Neural cell (in vitro differentiated cells): ENCODE results near the gene CDC34. TPM values are rescaled to one million over a fixed set of nuclear protein-coding genes. Genes with fewer than 3 reads are reported as not detected.
A peak's percentile ranks its signal among the peaks of the same experiment; 100 is the strongest.

Experiments used
- H2AFZ ChIP-seq: fragments of 200-600, 300-800 bp; sonication (generic), shearing (Covaris generic); 2 replicates; pipeline ENCODE4 v1.6.0; 2014; ENCODE audit warnings: low read depth, mild to moderate bottlenecking, antibody characterized with exemption, low read length, moderate library complexity
- H3F3A ChIP-seq: fragments of 200-600 bp; shearing (Covaris generic); 2 replicates; pipeline ENCODE4 v1.6.1; 2016; ENCODE audit warnings: mild to moderate bottlenecking, moderate library complexity, mixed read lengths, antibody characterized with exemption, low read length; ENCODE audit not compliant: insufficient read depth, poor library complexity, severe bottlenecking
- H3K27ac ChIP-seq: fragments of 200-600, 300-800 bp; sonication (generic), shearing (Covaris generic); 2 replicates; pipeline ENCODE4 v1.5.1; 2014; ENCODE audit warnings: mild to moderate bottlenecking, low read length, moderate library complexity
- H3K27me3 ChIP-seq: fragments of 300-800, 200-600 bp; sonication (generic), shearing (Covaris generic); 2 replicates; pipeline ENCODE4 v1.6.0; 2014; ENCODE audit warnings: mild to moderate bottlenecking, low read depth, low read length, moderate library complexity; ENCODE audit not compliant: insufficient read depth
- H3K36me3 ChIP-seq: fragments of 300-800, 200-600 bp; sonication (generic), shearing (Covaris generic); 2 replicates; pipeline ENCODE4 v1.5.1; 2014; ENCODE audit warnings: mild to moderate bottlenecking, antibody characterized with exemption, low read length, moderate library complexity; ENCODE audit not compliant: insufficient read depth
- H3K4me2 ChIP-seq: fragments of 300-800, 200-600 bp; sonication (generic), shearing (Covaris generic); 2 replicates; pipeline ENCODE4 v1.6.0; 2014; ENCODE audit warnings: mild to moderate bottlenecking, low read length
- H3K4me3 ChIP-seq: fragments of 300-800, 200-600 bp; sonication (generic), shearing (Covaris generic); 2 replicates; pipeline ENCODE4 v1.5.1; 2014; ENCODE audit warnings: mild to moderate bottlenecking, low read length, moderate library complexity
- H3K79me2 ChIP-seq: fragments of 200-600 bp; shearing (Covaris generic); replicated peaks from 2 replicates; pipeline ENCODE4 v1.6.0; 2014; ENCODE audit warnings: mild to moderate bottlenecking, low read length, moderate library complexity; ENCODE audit not compliant: insufficient read depth
- H3K9ac ChIP-seq: fragments of 300-800, 200-600 bp; sonication (generic), shearing (Covaris generic); 2 replicates; pipeline ENCODE4 v1.6.1; 2016; ENCODE audit warnings: mild to moderate bottlenecking, low read length, mixed read lengths
- H3K9me2 ChIP-seq: fragments of 200-600 bp; shearing (Covaris generic); 2 replicates; pipeline ENCODE4 v1.6.1; 2016; ENCODE audit warnings: mild to moderate bottlenecking, low read length, mixed read lengths; ENCODE audit not compliant: insufficient read depth
- H3K9me3 ChIP-seq: fragments of 200-600, 300-800 bp; sonication (generic), shearing (Covaris generic); 2 replicates; pipeline ENCODE4 v1.6.1; 2016; ENCODE audit warnings: mild to moderate bottlenecking, mixed run types, low read length, moderate library complexity, mixed read lengths
- H4K20me1 ChIP-seq: fragments of 200-600 bp; shearing (Covaris generic); 2 replicates; pipeline ENCODE4 v1.6.1; 2016; ENCODE audit warnings: mild to moderate bottlenecking, mixed run types; ENCODE audit not compliant: insufficient read depth
- EP300 ChIP-seq: fragments of 450-650 bp; conservative IDR thresholded peaks from 2 replicates; pipeline ENCODE4 v1.6.1; 2014; ENCODE audit warnings: antibody characterized with exemption, mild to moderate bottlenecking, moderate library complexity; ENCODE audit not compliant: poor library complexity, severe bottlenecking
- EZH2 ChIP-seq: fragments of 200-600, 300-800 bp; shearing (Covaris generic), sonication (generic); IDR thresholded peaks from 2 replicates; pipeline ENCODE4 v1.6.1; 2014; ENCODE audit warnings: antibody characterized with exemption, low read length, borderline replicate concordance, mild to moderate bottlenecking; ENCODE audit not compliant: insufficient read depth, poor library complexity, severe bottlenecking
- MXI1 ChIP-seq: fragments of 450-650 bp; conservative IDR thresholded peaks from 2 replicates; pipeline ENCODE4 v1.6.1; 2014; ENCODE audit warnings: antibody characterized with exemption, mild to moderate bottlenecking; ENCODE audit not compliant: poor library complexity, severe bottlenecking
- POLR2AphosphoS5 ChIP-seq: IDR thresholded peaks from 2 replicates; pipeline ENCODE4 v1.6.1; 2012
- RAD21 ChIP-seq: fragments of 450-650 bp; conservative IDR thresholded peaks from 2 replicates; pipeline ENCODE4 v1.6.1; 2014; ENCODE audit warnings: antibody characterized with exemption, mild to moderate bottlenecking, moderate library complexity
- SMC3 ChIP-seq: fragments of 450-650 bp; conservative IDR thresholded peaks from 2 replicates; pipeline ENCODE4 v1.6.1; 2014; ENCODE audit warnings: antibody characterized with exemption, mild to moderate bottlenecking, moderate library complexity; ENCODE audit not compliant: poor library complexity
- TAF1 ChIP-seq: IDR thresholded peaks from 2 replicates; pipeline ENCODE4 v1.6.1; 2012; ENCODE audit warnings: low read depth
- polyA plus RNA-seq: library from polyadenylated mRNA; depleted of rRNA; stranded (reverse); fragments of >200 nt; gene quantifications from 2 replicates; pipeline ENCODE4 v1.2.3, GENCODE V29; 2014
- TF ChIP-seq, protein P1 (sequence below): fragments of 450-650 bp; IDR thresholded peaks from 2 replicates; pipeline ENCODE4 v1.5.1; 2014; ENCODE audit warnings: antibody characterized with exemption, mild to moderate bottlenecking, moderate library complexity; ENCODE audit not compliant: poor library complexity, severe bottlenecking
- TF ChIP-seq, protein P2 (sequence below): IDR thresholded peaks from 2 replicates; pipeline ENCODE4 v1.6.1; 2012; ENCODE audit warnings: borderline replicate concordance

Gene CDC34
- polyA plus RNA-seq, 1 donor from 2014 or later: 155 TPM

DNA sequence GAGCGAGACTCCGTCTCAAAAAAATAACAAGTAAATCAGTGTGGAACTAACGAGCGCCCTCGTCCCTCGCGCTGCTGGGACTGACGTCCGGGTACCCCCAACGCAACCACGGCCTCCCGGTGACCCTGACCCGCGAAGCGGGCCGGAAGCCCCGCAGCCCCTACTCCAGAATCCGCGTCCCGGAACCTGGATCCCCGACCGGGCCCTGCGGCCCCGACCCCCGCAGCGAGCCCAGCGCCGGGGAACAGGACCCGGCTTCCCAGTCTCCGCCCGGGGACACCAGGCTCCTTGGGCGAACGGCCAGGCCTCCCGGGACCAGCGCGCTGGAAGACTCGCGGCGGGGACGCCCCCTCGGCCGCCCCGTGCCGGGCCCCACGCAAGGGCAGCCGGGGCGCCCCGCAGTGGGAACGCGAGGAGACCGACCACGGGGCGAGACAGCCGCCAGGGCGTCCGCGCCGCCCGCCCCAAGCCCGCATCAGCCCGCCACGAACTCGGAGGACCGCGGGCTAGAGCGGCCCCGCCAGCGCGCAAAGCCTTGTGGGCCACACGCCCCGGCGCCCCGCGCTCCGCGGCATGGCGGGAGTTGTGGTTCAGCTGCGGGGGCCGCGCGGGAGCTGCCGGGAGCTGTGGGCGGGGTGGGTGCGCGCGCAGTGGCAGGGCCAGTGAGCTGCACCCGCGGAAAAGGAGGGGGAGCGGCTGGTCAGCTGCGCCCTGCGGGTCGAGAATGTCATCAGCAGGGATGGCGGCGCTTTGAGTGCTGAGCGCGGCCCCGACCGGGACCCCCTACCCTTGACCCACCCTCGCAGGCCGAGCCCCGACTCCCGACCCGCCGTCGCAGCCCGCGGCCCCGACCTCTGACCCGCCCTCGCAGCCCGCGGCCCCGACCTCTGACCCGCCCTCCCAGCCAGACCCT is 42.8 kb upstream of the CDC34 start:
- no peaks in the 10 kb centered on the region for H3K79me2 ChIP-seq
- no peaks in the 10 kb centered on the region for H3F3A ChIP-seq
- H3K9ac ChIP-seq: peak overlapping the region; percentile 91
- TF ChIP-seq EP300 (peak; percentile 45), EZH2 (no peak), SMC3 (no peak), MXI1 (peak; percentile 82), POLR2AphosphoS5 (peak; percentile 96), RAD21 (peak; percentile 41), TAF1 (peak; percentile 70)
- TF ChIP-seq, protein P1, sequence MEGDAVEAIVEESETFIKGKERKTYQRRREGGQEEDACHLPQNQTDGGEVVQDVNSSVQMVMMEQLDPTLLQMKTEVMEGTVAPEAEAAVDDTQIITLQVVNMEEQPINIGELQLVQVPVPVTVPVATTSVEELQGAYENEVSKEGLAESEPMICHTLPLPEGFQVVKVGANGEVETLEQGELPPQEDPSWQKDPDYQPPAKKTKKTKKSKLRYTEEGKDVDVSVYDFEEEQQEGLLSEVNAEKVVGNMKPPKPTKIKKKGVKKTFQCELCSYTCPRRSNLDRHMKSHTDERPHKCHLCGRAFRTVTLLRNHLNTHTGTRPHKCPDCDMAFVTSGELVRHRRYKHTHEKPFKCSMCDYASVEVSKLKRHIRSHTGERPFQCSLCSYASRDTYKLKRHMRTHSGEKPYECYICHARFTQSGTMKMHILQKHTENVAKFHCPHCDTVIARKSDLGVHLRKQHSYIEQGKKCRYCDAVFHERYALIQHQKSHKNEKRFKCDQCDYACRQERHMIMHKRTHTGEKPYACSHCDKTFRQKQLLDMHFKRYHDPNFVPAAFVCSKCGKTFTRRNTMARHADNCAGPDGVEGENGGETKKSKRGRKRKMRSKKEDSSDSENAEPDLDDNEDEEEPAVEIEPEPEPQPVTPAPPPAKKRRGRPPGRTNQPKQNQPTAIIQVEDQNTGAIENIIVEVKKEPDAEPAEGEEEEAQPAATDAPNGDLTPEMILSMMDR: no peak
- TF ChIP-seq, protein P2, sequence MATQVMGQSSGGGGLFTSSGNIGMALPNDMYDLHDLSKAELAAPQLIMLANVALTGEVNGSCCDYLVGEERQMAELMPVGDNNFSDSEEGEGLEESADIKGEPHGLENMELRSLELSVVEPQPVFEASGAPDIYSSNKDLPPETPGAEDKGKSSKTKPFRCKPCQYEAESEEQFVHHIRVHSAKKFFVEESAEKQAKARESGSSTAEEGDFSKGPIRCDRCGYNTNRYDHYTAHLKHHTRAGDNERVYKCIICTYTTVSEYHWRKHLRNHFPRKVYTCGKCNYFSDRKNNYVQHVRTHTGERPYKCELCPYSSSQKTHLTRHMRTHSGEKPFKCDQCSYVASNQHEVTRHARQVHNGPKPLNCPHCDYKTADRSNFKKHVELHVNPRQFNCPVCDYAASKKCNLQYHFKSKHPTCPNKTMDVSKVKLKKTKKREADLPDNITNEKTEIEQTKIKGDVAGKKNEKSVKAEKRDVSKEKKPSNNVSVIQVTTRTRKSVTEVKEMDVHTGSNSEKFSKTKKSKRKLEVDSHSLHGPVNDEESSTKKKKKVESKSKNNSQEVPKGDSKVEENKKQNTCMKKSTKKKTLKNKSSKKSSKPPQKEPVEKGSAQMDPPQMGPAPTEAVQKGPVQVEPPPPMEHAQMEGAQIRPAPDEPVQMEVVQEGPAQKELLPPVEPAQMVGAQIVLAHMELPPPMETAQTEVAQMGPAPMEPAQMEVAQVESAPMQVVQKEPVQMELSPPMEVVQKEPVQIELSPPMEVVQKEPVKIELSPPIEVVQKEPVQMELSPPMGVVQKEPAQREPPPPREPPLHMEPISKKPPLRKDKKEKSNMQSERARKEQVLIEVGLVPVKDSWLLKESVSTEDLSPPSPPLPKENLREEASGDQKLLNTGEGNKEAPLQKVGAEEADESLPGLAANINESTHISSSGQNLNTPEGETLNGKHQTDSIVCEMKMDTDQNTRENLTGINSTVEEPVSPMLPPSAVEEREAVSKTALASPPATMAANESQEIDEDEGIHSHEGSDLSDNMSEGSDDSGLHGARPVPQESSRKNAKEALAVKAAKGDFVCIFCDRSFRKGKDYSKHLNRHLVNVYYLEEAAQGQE: no peak
- H3K4me3 ChIP-seq: peak overlapping the region; percentile 85
- no peaks in the 10 kb centered on the region for H3K27me3 ChIP-seq
- no peaks in the 10 kb centered on the region for H3K9me2 ChIP-seq
- H4K20me1 ChIP-seq: no peaks in the 10 kb centered on the region
- H3K9me3 ChIP-seq: no peaks in the 10 kb centered on the region
- peak overlapping the region; percentile 80 for H3K4me2 ChIP-seq
- H3K27ac ChIP-seq: peak overlapping the region; percentile 91
- peak overlapping the region; percentile 21 for H2AFZ ChIP-seq
- no peaks in the 10 kb centered on the region for H3K36me3 ChIP-seq

DNA sequence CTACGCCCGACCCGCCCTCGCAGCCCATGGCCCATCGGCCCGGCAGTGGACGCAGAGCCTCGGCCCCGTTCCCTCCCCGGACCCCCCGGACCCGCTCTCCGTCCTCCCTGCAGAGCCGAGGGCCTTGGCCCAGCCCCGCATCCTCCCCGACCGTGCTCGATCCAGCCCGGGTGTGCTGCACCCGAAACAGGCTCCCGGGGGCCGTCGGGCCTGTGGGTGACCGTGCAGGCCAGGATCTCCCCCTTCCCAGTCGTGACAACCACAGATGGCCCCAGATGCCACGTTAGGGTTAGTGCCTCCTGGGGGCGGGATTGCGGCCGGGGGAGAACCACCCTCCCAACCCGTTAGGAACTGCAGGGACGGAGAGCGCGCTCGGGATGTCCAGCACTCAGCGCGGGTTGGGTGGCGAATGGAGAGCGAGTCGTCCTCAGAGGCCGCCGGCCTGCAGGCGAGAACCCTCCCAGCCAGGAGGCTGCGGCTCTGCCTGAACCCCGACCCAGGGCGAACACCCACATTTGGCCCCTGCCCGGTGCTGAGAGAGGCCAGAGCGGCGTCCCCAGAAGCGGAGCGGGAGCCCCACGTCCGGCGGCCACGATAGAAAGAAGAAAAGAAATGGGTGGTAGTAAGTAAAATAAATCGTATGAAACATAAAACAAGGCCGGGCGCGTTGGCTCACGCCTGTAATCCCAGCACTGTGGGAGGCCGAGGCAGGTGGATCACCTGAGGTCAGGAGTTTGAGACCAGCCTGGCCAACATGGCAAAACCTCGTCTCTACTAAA is 42.0 kb upstream of the CDC34 start:
- H3K36me3 ChIP-seq: no peaks in the 10 kb centered on the region
- no peaks in the 10 kb centered on the region for H3K9me2 ChIP-seq
- peak overlapping the region; percentile 85 for H3K4me3 ChIP-seq
- no peaks in the 10 kb centered on the region for H4K20me1 ChIP-seq
- no peaks in the 10 kb centered on the region for H3F3A ChIP-seq
- H3K27ac ChIP-seq: peak overlapping the region; percentile 57
- peak overlapping the region; percentile 51 for H2AFZ ChIP-seq
- H3K9me3 ChIP-seq: no peaks in the 10 kb centered on the region
- H3K4me2 ChIP-seq: peak overlapping the region; percentile 80
- peak overlapping the region; percentile 91 for H3K9ac ChIP-seq
- TF ChIP-seq TAF1 (no peak), POLR2AphosphoS5 (no peak), MXI1 (no peak), RAD21 (no peak), SMC3 (no peak), EZH2 (no peak), EP300 (no peak)
- TF ChIP-seq, protein P2: no peak
- TF ChIP-seq, protein P1: no peak
- H3K27me3 ChIP-seq: no peaks in the 10 kb centered on the region
- no peaks in the 10 kb centered on the region for H3K79me2 ChIP-seq
